HG03159 (cell line): ENCODE results near the gene FRMD4A.
A peak's percentile ranks its signal among the peaks of the same experiment; 100 is the strongest.

Experiments
- ATAC-seq: cut with Tn5 transposase; IDR thresholded peaks from one replicate; pipeline ENCODE4 v1.9.1; 2021; ENCODE audit warnings: mild to moderate bottlenecking, moderate library complexity; ENCODE audit not compliant: unreplicated experiment

FRMD4A gene

GRCh38 chr10:14192746-14193145 lies 138.0 kb downstream of the FRMD4A start:
- no peak for ATAC-seq

GRCh38 chr10:14191871-14192270 lies 138.9 kb downstream of the FRMD4A start:
- no peak for ATAC-seq

- ATAC-seq, result no peak
These were observed 139.3 kb downstream of the FRMD4A start for GRCh38 chr10:14191407-14191806.

GRCh38 chr10:14190702-14191101 lies 140.0 kb downstream of the FRMD4A start:
- no peak for ATAC-seq

- no peak for ATAC-seq
These were observed 144.5 kb downstream of the FRMD4A start for GRCh38 chr10:14186245-14186644.

GRCh38 chr10:14185316-14186045 lies 145.2 kb downstream of the FRMD4A start:
- peak; percentile 74 for ATAC-seq

- peak; percentile 65 for ATAC-seq
These were observed 145.8 kb downstream of the FRMD4A start for GRCh38 chr10:14184841-14185315.

GRCh38 chr10:14182781-14183180 lies 147.9 kb downstream of the FRMD4A start:
- no peak for ATAC-seq

- no peak for ATAC-seq
These were observed 149.2 kb downstream of the FRMD4A start for GRCh38 chr10:14181567-14181936.

GRCh38 chr10:14180911-14181566 lies 149.7 kb downstream of the FRMD4A start:
- ATAC-seq, result no peak

- ATAC-seq, result no peak
These were observed 151.5 kb downstream of the FRMD4A start for GRCh38 chr10:14179251-14179650.

GRCh38 chr10:14173706-14174594 lies 156.8 kb downstream of the FRMD4A start:
- ATAC-seq, result no peak

- ATAC-seq, result no peak
These were observed 157.4 kb downstream of the FRMD4A start for GRCh38 chr10:14173391-14173705.

GRCh38 chr10:14172336-14172950 lies 158.3 kb downstream of the FRMD4A start:
- ATAC-seq, result no peak

GRCh38 chr10:14171336-14171735 lies 159.4 kb downstream of the FRMD4A start:
- no peak for ATAC-seq

GRCh38 chr10:14163377-14164086 lies 167.2 kb downstream of the FRMD4A start:
- no peak for ATAC-seq

- ATAC-seq, result no peak
These were observed 167.9 kb downstream of the FRMD4A start for GRCh38 chr10:14162629-14163344.

GRCh38 chr10:14162061-14162460 lies 168.7 kb downstream of the FRMD4A start:
- no peak for ATAC-seq

GRCh38 chr10:14160299-14160698 lies 170.4 kb downstream of the FRMD4A start:
- ATAC-seq, result no peak

GRCh38 chr10:14158575-14158974 lies 172.1 kb downstream of the FRMD4A start:
- no peak for ATAC-seq
